Stimulated activated CD4-positive, alpha-beta T cell treated with anti-CD3 and anti-CD28 coated beads, TNF-alpha, amount 100 ng/mL, for 24 hours (primary cell): ENCODE data around the gene TCTA.
A peak's percentile ranks its signal among the peaks of the same experiment; 100 is the strongest.

Experiments
- DNase-seq, 3 experiments: peaks; one replicate each; pipeline ENCODE4 v3.0.0-alpha.2; 2020; ENCODE audit warnings: low read depth in 3 of 3

The TCTA gene

GRCh38 chr3:49410846-49411534 is 1.2 kb upstream of the TCTA start:
- no peak for DNase-seq

- peak in 1 of 3 experiments; percentile 47 for DNase-seq
Measured at GRCh38 chr3:49411535-49411967, 672 bp upstream of the TCTA start.

DNA sequence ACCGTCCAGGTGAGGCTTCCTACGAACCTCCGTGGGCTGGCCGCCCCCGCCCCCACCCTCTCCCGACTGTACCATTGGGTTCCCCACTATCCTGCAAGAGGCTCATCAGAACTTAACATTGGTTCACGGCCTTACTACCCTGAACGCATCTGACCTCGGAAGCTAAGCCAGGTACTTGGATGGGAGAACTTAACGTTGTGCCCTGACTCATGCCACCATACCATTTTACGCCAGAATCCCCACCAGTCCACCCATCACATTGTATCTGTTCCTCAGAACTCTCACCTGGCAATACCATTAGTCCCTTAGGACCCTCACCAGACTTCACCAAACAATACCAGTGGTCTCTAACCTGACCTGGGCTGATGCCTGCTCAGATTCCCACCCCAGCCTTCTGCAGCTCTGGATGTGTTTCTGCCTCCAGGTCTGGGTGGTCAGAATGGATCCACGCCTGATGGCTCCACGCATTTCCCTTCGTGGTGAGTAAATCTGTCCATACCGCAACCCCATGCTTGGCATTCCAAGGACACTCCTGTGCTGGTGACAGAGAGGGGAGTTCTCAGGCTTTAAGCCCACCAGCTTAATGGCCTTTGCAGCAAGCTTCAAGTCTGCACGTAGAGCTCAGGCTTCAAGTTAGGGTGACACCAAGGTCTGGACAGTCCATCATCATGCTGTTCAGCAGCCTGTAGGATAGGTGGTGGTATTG is 562 bp downstream of the TCTA start:
- DNase-seq, result no peak

- DNase-seq, result no peak
Measured at GRCh38 chr3:49413338-49413734, 1.1 kb downstream of the TCTA start.

- DNase-seq, result no peak
Measured at GRCh38 chr3:49414753-49415152, 2.5 kb downstream of the TCTA start.

- DNase-seq, result peak in 2 of 3 experiments; percentile 52 to 54
Measured at GRCh38 chr3:49415931-49416601, 3.8 kb downstream of the TCTA start.

DNA sequence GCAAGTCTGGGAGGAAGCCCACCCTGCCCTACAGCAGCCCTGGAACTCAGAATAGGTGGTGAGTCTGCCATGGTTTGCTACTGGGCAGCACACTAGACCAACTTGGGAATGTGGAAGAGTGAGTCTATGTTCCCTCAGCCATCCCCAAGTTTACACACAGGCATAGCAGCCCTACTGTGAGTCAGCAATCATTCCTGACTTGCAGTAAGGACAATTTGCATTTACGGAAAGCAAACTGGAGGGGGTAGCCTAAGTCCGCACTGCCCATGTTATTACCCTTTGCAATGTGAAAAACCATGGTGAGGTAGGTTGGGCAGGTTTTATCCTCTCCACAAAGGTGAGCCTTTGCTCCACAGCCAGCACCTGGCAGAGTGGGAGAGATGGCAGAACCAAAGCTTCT is 4.6 kb downstream of the TCTA start:
- no peak for DNase-seq

DNA sequence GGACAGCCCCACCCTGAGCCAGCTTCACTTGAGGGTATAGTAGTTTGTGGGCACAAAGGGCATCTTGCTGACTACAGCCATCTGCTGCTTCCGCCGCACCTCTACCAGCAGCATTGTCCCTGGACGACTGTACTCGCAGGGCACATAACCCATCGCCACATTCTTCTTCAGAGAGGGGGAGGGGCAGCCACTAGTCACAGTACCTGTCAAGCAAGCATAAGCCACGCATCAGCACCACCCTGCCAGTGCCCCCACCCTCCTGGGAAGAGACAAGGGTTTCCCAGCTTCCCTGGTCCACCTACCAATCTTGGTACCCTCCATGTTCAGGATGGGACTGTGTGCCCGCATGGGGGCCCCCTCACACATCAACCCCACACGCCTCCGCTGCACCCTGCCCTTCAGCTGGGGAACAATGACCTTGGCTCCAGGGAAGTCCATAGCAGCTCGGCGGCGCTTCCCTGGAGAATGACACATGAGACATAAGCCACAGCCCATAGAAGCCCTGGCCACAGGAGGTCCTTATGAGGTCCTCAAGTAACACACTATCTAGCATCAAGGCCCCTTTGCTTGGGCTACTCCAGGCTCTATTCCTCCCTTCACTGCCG is 5.4 kb downstream of the TCTA start:
- DNase-seq, result no peak

DNA sequence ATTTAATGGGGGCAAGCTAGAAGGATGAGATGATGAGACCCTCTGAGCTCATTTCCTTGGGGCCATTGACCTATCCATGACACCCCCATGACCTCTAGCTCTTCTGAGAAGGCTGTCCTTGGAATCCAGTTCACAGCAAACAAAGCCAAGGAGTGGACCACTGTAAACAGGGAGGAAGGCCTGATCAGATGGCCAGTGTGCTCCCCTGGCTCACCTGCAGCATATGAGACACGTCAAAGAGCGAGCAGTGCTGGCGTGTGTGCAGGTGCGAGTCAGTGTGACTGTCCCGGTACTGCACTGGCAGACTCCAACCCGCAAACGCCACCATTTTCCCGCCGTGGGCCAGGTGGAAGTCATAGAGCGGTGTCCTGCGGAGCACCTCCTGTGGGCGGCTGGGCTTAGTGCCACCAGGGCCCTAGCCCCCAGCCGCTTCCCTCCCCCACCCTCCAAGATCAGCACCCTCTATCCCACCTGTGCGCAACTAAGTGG is 9.7 kb downstream of the TCTA start:
- no peak for DNase-seq

GRCh38 chr3:49422379-49423248 is 10.4 kb downstream of the TCTA start, which contains the start of gene AMT:
Gene AMT (minus strand): TSS chr3:49422473. CDS start chr3:49422450, 23 bp downstream.
- no peak for DNase-seq

DNA sequence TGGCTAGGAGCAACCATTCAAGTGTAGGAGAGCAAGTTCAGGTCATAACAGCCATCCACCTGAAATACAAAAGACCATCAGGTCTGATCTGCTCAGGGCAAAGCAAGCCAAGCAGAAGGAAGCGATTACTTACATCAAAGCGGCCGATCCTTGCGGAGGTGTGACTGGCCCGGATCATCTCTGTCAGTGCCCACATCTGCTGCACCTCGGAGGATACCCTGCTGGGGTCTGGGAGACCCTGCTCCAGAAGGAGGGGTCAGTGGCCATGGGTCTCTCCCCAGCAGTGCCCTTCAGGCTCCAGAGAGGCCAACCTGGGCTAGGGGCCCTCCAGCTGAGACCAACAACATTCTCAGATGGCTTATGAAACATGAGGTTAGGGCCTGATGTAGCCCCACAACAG is 12.6 kb downstream of the TCTA start:
- DNase-seq, result no peak

DNA sequence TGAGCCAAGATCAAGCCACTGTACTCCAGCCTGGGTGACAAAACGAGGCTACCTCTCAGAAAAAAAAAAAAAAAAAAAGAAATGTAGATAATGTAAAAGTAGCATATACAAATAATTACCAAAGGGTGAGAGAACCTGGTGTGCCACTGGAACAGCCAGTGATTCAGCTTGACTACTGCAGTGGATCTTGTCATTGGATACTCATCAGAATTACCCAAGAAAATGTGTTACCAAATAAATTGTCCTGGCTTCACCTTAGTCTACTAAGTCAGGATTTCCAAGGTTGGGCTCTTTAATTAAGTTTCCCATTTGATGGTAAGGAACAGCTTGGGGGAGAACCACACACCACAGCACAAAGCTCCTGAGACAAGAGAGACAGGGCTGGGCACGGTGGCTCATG is 15.4 kb downstream of the TCTA start:
- no peak for DNase-seq

GRCh38 chr3:49428752-49429080 is 16.5 kb downstream of the TCTA start:
- DNase-seq, result no peak

DNA sequence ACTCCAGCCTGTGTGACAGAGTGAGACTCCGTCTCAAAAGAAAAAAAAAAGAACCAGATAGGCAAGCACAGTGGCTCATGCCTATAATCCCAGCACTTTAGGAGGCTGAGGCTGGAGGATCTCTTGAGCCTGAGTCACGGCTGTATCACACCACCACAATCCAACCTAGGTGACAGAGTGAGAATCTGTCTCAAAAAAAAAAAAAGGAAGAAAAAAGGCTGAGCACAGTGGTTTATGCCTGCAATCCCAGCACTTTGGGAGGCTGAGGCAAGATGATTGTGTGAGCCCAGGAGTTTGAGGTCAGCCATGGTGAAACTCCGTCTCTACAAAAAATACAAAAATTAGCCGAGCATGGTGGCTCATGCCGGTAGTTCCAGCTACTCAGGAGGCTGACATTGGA is 22.5 kb downstream of the TCTA start:
- DNase-seq, result no peak

DNA sequence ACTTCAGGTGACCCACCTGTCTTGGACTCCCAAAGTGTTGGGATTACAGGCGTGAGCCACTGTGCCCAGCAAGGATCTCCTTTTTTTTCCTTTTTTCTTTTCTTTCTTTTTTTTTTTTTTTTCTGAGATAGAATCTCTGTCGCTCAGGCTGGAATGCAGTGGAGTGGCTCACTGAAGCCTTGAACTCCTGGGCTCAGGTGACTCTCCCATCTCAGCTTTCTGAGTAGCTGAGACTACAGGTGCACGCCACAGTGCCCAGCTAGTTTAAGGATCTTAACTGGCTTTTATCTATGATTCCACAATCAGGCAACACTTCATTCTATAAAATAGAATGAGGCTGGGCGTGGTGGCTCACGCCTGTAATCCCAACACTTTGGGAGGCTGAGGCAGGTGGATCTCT is 33.2 kb downstream of the TCTA start:
- DNase-seq, result no peak

GRCh38 chr3:49453621-49454020 is 41.4 kb downstream of the TCTA start:
- no peak for DNase-seq

DNA sequence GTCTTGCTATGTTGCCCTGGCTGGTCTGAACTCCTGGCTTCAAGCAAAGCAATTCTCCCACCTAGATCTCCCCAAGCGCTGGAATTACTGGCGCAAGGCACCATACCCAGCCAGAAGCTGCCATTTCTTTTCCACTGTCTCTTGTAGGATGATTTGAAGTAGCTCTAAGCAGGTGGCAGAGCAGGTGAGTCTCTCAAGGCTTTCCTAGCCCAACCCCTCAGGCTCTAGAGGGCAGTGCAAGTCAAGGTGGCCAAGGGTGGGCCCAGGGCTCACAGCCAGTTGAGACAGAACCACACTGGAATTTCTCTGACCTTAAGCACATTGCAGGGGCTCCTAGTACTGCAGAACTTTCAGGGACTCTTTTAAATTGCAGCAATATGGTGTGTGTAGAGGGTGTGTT is 42.2 kb downstream of the TCTA start:
- DNase-seq, result no peak

- DNase-seq, result no peak
Measured at GRCh38 chr3:49454898-49455681, 42.9 kb downstream of the TCTA start.

DNA sequence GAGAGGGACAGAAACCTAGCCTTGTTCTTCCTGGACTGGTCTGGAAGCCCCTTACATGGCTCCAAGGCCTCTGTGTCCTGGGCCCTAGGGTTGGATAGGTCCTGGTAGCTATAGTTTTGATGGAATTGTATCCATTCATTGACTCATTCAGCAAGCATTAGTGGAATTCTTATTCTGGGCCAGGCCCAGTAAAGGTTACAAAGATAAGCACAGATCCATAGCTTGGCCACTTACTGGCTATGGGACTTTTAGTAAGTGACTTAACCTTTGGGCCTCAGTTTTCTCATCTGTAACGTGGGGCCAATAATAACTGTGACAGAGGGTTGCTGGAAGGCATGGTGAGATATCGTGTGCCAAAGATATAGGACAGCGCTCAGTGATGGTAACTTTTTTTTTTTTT is 44.2 kb downstream of the TCTA start:
- DNase-seq, result no peak

DNA sequence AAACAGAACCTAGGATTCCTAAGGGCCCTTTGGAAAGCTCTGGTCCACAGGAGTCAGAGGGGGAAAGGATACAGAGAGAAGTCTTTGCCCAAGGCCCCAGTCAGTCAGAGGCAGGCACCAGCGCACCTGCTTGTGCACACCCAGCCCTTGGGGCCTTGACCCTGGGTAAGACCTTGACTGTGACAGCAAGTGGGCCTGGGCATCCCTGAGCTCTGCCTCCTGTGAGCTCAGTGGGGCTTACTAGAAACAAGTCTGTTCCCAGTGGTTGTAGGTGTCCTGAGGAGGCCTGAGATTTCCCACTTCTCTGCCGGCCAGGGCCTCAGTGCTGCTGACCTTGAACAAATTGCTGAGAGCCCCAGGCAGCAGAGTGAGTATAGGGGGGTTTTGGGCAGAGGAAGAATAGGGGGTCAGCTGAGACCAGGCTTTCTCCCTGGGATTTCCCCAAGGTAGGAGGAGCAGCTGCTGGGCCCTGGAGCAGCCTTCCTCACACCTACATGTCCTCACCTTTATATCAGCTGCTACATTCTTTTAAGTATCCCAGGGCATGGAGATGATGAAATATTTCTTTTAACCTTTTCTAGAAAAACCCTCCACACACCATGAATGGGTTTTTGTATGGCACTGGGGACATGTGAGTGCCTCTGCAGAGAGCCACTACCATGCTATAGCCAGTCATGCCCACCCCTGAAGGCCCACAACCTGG is 48.1 kb downstream of the TCTA start:
- no peak for DNase-seq
